ENCODE data around the gene ATP6V0B. TPM values are rescaled to one million over a fixed set of nuclear protein-coding genes. Genes with fewer than 3 reads are reported as not detected.

Gene ATP6V0B
- total and polyA plus RNA-seq, 10 of the 15 experiments (the other 5 are each of a cell fraction or from before 2014, with no cell fraction given), result 65.3 to 250 (median 144) TPM

DNA sequence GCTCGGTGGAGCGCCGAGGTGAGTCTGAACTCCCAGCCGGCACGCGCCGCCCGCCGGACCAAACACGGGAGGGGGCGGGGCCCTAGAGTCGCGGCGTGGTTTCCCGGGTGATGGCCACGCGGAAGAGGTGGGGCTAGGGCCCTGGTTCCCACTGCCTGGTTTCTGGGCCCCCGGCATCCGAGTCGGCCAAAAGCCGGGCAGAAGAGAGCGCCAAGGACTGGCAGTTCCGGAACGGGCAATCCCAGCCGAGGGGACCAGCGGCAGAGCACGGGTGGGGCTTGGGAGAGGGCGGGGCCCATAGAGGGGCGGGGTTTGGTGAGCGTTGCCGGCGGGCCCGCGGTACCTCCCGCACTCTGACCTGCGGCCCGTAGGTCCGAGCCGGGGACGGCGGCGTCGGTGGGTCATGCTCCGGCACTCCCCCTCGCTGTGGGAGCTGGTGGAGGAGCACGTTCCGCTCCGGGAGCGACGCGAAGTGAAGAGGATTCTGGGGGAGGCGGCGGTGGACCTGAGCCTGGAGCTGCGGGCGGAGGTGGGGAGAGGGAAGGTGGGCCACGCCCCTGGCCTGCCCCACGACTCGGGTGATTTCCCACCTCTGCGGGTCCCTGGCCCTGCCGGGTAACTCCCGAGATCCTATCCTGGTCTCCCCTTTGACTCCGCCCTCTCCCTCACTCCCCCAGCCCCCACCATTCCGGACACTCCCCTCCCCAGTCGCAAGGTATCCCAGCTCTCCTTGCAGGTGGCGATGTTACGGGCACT, 16.9 kb downstream of the ATP6V0B start, which contains the start of gene CCDC24 (continued):
- no peak for TF ChIP-seq CUX1 (IDR thresholded peaks at IDR 0.05; ENCODE audit: insufficient replicate concordance, low read depth, low read length)
- TF ChIP-seq, protein P1, sequence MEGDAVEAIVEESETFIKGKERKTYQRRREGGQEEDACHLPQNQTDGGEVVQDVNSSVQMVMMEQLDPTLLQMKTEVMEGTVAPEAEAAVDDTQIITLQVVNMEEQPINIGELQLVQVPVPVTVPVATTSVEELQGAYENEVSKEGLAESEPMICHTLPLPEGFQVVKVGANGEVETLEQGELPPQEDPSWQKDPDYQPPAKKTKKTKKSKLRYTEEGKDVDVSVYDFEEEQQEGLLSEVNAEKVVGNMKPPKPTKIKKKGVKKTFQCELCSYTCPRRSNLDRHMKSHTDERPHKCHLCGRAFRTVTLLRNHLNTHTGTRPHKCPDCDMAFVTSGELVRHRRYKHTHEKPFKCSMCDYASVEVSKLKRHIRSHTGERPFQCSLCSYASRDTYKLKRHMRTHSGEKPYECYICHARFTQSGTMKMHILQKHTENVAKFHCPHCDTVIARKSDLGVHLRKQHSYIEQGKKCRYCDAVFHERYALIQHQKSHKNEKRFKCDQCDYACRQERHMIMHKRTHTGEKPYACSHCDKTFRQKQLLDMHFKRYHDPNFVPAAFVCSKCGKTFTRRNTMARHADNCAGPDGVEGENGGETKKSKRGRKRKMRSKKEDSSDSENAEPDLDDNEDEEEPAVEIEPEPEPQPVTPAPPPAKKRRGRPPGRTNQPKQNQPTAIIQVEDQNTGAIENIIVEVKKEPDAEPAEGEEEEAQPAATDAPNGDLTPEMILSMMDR (IDR thresholded peaks at IDR 0.05 in 2 of 3, conservative IDR thresholded peaks at IDR 0.05 in 1 of 3; ENCODE audit: control insufficient read depth in 2 of 3, extremely low read depth in 1 of 3, insufficient read depth in 1 of 3, low read depth in 3 of 3, low read length in 3 of 3), result no peak
- TF ChIP-seq ZNF687 (IDR thresholded peaks at IDR 0.05), result no peak
- TF ChIP-seq KAT2A (conservative IDR thresholded peaks at IDR 0.05; ENCODE audit: control insufficient read depth, low read depth, low read length), result no peak
- TF ChIP-seq EED (IDR thresholded peaks at IDR 0.05; ENCODE audit: low read depth), result no peak
- TF ChIP-seq RAD51 (IDR thresholded peaks at IDR 0.05), result no peak
- TF ChIP-seq RBBP5 (conservative IDR thresholded peaks at IDR 0.05), result no peak
- TF ChIP-seq HDAC2 (IDR thresholded peaks at IDR 0.05), result no peak
- 0 out of 4 replicates have a peak, but pooled peaks of 1 of the 2 experiments have one; percentile 27 for TF ChIP-seq SRF (IDR thresholded peaks at IDR 0.05; ENCODE audit: low read depth in 2 of 2, low read length in 2 of 2)
- TF ChIP-seq SIN3A (IDR thresholded peaks at IDR 0.05; ENCODE audit: low read depth, low read length), result peak; percentile 88; the same call in 1 of the 2 replicates
- TF ChIP-seq FOXM1 (IDR thresholded peaks at IDR 0.05; ENCODE audit: low read depth, low read length), result no peak
- TF ChIP-seq TCF3 (IDR thresholded peaks at IDR 0.05; ENCODE audit: borderline replicate concordance, insufficient read depth, low read depth, low read length), result no peak
- peak; percentile 51; the same call in 1 of the 2 replicates for TF ChIP-seq BMI1 (IDR thresholded peaks at IDR 0.05; ENCODE audit: borderline replicate concordance)
- TF ChIP-seq REST (IDR thresholded peaks at IDR 0.05; ENCODE audit: low read depth, low read length), result no peak

All from GM12878 (cell line).